Measurements from ENCODE around the gene AKAP12. TPM values are rescaled to one million over a fixed set of nuclear protein-coding genes. Genes with fewer than 3 reads are reported as not detected.

The AKAP12 gene
- polyA plus RNA-seq, 12 donors = 98.7 to 200 (median 120) TPM; not detected in 1

DNA sequence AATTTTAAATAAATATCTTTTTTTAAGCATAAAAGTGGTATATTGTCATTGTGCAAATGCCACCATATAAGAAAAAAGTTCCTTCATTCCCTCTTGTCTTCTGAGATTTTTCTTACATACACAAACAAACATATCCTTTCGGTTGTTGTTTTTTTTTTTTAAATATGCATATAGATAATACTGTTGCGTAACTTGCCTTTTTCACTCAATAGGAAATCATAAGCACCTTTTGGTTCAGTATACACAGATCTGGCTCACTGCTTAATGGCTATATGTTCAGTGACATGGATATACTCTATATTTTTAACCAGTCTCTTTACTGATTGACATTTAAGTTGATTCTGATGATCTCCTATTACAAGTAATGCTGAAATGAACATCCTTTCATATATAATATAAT is 40.1 kb downstream of the AKAP12 start:
- no peak for DNase-seq

DNA sequence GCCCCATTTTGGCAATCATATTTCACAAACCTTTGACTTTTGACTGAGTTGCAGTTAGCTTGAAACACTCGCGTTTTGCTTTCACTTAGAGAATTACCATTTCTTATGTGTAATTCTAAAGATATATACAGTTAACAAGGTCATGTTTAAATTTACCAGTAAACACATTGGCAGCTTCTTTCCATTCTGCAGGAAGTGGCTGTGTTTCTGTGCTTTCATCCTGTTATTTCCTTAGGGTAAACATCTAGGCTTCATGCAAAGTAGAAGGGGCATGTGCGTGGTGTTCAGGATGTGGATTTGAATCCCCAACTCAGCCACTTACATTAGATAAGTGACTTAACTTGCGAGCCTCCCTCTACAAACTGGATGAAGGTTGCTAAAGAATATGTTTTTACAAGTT is 41.1 kb downstream of the AKAP12 start:
- DNase-seq = no peak

DNA sequence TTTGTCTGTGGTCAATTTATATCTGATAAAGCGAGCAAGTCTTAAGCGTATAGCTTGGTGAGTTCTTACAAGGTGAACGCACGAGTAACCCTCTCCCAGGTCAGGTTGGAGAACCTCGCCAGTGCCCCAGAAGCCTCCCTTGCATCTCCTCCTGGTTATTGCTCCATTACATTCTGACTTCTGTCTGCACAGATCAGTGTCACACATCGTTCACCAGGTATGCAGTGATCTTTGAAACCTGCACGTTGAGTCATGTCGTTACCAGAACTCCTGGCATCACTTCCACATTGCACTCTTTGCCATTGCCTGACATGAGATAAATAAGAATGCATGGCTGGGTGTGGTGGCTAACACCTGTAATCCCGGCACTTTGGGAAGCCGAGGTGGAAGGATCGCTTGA is 44.2 kb downstream of the AKAP12 start:
- DNase-seq = no peak

DNA sequence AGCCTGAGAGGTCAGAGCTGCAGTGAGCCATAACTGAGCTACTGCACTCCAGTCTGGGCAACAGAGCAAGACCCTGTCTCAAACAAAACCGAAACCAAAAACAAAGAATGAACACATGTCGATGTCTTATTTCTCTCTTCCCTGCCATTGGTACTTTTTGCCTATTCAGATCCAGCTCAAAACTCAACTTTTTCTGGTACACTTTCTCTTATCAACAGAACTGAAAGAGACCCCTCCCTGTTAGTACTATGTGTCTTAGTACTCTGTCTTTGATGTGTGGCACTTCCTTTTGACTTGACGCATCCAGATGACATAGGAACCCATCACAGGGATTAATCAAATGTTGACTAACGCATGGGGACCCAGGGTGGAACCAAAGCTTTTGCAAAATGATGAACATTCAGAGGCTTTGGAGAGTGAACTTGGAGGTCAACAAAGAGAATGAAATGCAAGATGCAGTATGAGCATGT is 44.8 kb downstream of the AKAP12 start:
- no peak for DNase-seq

DNA sequence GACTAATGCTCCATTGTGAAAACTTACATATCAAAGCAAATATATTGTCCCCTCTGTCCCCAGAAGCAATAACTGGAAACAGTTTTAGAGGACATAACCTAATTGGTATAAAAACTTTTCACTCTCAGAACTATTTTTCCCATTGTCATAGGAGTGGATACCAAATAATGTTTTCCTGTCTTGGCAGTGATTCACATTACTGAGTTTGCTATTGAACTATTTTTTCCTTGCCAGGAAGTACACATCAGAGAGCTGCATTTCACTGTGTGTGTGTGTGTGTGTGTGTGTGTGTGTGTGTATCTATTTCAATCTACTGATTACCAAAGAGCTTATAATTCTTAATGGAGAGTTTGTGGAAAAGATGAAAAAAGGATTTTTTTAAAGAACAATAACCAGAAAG is 45.4 kb downstream of the AKAP12 start:
- DNase-seq = peak; percentile 66

DNA sequence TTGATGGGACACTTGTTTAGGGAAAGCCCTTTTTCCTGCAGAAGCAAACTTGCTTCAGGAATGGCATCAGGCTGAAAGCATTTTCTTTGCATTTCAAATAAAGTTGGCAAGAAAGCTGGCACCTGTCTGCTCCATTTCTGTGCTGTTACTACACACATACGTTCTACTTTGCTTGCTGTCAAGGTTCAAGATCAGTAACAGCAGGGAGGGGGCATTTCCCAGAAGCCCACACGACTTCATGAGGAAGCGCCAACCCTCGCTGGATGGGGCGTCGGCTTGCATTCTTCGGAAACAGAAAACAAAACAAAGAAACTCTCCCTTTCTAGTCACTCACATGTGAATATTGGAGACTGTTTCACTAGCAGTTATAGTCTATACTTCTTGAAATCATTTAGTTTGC is 46.4 kb downstream of the AKAP12 start:
- no peak for DNase-seq

DNA sequence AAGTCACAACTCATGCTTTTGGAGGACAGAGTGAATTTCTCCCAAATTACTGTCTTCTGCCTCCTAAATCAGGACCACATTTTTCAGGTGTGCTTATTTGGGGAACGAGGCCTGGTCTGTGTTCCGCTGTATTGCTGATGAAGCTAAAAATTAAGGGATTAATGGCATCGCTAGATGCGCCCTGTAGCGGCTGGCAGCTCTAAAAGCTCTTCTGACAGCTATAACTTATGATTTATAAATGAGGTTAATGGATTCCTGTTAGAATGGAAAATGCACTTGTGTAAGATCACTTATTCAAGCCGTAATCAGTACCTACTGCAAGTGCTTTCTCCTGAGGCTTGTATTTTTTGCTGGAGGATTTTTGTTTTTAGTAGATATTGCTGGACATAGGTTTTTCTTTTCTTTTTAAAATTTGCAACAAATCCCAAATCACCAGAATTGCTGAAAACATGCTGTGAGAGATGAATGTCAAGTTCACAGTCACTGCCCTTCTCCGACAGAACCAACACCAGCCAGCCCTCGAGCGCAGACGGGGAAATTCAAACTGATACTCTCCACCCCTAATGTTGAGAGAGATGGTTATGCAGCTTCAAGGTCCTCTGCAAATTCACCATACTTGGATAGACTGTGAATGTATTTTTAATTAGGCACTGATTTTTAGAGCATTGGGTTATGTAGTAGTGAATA is 49.1 kb downstream of the AKAP12 start:
- DNase-seq = no peak

DNA sequence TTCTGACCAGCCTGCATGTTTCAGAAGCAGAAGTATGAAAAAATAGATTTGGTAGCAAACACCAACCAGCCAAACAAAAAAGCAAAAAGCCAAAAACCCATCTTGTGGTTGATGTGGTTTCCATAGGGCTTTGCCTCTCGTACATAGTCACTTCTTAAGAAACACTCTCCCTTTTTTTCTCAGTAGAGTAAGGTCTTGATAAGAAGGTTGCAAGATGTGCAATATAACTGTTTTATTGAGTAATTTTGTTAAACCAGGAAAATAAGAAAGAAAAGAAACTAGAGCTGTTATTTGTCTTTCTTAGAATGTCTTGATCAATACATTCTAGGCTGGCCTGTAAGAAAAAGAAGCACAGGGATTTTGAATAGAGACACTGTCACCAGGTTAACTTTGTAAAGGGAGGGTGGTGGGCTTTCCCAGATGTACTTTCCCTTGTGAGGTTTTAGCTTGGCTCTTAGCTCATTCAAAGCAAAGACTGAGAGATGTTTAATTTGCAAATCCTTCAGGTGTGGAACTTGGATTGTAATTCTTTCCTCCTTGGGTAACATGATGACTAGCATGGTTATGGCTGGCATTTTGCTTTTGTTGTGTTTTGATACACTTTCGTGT is 49.7 kb downstream of the AKAP12 start:
- no peak for DNase-seq

DNA sequence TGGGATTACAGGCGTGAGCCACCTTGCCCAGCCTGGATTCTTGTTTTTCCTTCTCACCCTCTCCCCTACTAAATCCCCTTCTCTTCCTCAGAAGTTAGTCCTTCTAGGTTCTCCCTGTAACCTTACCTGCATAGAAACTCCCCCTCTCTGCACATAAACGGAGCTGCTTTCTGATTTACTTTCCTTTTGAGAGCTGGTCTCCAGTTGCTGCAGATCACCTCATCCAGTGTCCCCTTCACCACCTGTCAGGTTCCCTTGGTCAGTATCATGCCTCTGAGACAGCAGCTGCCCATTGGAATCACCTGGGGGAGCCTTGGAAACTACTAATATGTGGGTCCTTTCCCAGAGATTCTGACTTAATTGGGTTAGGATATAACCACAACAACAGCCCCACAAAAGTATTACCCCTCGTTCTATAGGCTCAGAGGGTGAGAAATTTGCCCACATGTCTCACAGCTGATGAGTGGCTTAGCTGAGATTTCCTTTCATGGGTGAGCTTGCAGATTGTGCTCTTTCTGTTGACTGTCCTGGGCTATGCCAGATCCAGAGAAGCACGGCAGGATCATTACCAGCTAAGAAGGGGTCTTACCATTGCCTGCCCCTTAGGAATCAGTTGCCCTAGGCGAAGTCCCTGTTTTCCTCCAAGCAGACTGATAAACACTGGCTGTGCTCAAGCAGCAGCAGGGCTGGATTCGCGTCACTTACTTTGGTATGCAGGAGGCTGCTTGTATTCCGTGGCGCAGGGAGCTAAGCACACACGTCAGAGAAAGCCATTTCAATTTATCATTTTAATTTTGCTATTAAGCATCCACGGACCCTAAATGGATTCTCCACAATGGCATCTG is 51.3 kb downstream of the AKAP12 start:
- peak; percentile 48 for DNase-seq

DNA sequence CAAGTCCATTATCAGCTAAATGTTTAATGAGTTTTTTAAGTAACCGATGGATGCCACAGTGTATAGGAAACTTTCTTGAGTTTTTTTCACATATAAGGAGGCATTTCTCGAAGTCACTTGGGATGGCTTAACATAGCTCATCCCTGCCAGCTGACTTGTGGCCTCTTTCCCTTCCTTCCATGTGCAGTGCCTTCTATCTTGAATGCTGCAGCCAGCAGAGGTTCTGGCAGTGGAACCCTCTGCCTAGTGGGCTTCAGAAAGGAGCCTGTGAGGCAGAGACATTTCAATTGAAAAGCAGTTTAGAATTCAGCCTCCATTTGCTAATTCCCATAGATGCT is 51.9 kb downstream of the AKAP12 start:
- DNase-seq = no peak

DNA sequence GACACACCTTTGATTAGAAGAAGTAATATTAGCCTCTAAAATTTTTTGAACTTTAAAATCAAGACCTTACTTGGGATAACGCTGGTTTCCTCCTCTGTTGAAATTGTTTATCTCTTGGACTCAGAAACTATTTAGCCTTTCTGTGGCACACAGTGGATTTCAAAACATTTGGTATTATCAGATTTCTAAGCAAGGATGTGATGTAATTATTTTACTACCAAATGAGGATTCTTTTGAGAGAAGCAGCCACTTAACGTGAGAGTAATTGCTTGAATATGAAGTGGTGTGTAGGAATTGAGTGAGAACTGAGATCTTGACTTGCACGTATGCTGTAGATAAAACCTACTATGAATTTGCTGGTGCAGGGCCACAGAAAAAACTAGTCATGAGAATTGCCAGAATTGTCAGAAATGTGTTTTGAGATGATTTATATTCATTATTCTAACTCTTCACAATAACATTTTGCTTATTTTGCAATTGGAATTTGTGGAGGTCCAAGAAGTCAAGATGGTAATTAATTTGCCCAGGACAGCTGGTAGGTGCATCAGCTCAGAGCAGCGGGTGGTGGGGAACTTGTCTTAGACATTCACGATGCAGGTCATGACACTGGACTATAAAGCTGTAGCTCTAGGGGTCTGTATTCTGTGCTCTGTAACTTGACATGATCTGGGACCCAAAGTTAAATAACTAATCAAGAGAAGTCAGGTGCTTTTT is 53.4 kb downstream of the AKAP12 start:
- DNase-seq = no peak

DNA sequence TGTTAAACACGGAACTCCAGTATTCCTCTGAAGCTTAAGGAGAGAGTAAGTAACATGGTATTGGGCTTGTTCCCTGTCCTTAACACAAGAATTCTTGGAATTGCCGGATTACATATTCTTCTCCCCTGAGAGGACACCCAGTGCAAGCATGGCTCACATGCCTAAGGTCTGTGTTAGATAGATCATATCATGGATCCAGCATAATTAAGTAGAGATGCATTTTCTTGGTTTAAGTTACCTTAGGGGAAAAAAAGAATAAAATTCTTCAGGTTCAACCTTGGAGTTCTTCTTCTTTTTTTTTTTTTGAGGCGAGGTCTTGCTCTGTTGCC is 53.9 kb downstream of the AKAP12 start:
- no peak for DNase-seq

DNA sequence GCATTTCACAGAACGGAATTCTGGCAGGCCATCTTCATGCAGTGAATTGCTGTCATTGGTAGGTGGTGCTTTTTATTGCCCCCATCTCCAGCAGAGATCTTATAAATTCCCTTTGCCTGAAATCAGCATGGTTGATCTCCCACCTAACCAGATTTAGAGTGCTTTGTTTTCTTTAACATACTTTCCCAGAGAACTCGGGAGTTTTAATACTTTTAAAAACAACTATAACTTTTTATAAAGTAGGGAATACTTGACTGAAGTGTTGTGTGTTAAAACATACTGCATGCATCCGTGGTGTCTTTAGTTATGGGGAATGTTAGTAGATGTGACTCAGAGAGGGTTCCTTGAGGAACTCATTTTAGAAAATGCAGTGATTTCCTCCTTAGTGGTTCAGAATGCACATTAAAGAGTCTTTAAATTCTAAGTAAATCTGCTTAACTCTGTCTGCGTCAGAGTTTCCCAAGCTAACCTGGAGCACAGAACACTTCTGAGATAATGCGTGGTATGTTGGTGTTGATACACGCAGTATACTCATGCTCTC is 54.9 kb downstream of the AKAP12 start:
- DNase-seq = no peak

DNA sequence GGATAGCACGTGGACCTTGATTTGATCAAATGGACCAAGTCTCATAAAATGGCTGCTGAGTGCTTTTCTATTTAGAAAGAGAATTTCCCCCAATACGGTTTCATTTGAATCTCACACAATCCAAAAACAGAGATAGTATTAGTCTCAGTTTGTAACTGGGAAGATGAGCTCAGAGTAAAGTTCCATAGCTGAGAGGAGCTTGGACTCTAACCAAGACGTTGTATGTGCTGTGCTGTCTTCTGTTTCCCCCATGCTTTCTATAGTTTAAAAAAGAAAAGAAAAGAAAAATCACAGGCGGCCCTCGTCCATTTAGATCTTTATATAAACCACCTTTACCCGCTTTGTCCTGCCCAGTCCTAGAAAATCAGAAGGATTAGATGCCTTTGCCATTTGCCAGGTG is 58.1 kb downstream of the AKAP12 start:
- no peak for DNase-seq

DNA sequence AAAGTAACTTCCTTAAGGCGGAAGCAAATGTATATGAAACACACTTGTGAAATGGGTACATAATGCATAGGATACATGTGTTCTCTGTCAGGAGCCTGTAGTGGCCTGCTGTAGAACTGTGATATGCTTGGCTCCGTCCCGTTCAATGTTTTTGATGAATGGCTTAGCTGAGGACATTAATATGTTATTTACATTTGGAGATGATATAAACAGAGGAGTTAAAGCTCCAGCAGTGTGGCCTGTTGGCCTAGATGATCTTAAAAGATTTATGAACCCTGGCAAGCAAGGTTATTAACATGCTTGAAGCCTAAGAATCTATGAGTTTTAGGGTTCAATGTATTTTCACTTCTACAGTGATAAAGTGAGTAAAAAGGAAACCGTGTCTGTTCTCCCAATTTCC is 59.2 kb downstream of the AKAP12 start:
- DNase-seq = no peak

DNA sequence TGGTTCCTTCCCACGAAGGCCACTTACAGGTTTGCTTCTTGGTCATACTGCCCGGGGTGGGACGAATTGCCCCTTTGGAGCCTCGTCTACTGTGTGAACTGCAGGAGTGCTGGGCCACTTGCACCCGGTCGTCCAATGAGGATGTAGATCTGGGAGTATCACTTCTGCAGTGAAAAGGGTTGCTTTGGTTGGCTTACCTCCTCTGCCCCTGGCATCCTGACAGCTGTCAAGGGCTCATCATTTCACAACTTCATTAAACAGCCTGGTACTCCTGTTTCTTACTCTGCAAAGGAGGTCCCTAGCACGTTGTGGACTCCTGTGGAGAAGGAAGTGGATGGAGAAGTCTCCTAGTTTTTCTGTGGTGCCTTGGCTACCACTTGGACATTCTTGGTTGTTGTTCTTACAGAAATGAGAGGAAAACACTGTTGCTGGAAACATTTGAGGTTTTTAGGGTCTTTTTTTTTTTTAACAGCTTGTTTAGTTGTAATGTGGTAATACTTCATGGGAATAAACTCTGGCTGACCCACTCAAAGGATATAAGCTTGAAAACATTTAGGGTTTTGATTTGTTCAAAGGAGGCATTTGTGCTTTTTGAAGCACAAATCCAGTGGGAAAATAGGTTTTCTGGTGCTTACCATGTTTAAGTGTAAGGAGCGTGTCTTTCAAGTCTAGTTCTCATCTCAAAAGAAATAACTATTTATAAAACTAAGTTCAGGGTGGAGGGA is 60.7 kb downstream of the AKAP12 start:
- peak; percentile 71 for DNase-seq

DNA sequence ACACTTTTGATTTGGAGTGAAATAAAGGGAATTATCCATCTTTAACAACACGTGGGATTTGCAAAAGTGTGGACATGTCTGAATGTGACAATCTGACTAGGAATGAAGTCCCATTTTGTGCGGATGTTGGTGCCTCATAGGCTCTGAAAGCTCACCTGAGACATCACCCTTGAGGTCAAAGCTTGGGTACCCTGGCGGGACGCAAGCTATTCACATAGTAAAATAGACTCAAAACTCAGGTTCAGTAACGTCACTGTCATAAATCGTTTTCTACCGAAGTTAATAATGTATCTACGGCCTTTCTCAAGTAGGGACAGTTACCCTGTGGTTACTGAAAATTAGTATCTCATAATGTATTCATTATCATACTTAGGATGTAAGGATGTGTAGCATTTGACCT is 61.8 kb downstream of the AKAP12 start:
- DNase-seq = no peak

DNA sequence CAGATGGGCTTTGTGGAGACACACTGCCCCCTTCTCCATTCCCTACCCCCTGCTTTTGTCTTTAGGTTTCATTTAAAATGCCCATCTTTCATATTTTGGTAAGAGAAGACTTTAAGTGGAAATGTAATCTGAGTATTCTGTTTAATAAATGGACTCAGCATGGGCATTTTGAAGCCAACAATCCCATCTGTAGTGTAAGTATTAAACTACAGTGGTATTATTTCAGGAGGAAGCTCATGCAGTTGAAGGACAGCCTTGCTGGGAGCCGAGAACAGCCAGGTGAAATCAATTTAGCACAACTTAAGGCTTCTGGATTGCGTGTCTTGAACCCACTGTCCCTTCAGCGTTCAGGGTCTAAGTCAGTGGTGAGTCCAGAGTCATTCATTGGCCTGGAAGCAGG is 63.5 kb downstream of the AKAP12 start:
- no peak for DNase-seq

DNA sequence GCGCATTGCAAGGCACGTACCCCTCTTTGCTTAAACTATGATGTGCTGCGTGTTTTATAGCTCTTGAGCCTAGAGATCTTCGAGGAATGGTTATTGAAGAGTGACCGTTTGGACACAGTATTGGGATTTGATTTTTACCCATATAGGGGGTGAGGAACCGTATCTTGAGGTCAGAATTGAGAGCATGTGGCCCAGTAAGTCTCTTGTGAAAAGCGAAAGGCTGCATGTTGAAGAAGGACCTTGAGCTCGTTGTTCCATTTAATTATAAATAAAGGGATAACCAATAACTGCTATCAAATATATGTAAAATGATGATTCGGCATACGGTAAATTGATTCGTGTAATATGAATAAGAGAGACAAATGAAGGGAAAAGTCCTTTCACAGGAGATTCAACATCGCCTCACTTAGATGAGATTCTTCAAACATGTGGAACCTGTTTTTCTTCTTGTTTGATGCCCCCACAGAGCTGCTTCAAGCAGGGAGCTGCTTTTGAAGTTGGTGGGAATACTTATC is 66.6 kb downstream of the AKAP12 start:
- no peak for DNase-seq

DNA sequence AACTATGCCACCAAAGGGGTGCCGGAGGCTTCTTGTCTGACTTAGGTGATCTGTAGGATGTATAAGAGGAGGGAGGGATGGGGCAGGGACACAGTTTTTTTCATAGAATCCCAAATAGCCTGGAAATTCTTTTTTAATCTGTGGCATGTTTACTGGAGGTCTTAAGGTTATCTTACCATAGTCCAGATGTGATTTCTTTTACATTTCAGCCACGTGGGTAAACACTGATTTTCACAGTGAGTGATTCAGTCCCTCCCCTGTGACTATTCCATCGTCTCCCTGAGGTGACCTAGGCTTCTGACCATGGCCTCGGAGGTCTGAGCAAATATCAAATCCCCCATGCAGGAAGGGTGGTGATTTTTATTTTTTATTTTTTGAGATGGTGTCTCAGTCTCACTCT is 67.7 kb downstream of the AKAP12 start:
- DNase-seq = no peak

DNA sequence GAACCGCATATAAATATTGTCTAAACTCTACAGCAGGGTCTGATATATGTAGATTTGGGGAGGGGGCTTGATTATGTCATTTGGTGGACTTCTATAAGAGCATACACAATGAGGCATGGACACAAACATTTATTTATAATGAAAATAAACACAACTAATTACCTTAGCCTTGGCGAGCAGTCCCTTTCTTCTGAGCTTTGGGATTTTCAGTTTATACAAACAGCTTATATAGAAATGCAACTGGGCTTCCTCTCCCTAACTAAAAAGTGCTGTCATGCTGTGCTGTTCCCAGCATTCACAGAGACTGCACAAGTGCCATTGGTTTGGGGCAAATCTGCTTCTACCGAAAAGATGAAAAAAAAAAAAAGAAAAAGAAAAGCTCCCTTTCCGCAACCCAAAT is 69.9 kb downstream of the AKAP12 start:
- DNase-seq = no peak

Measured in muscle of arm (tissue), 12 donors.